Activated CD8-positive, alpha-beta memory T cell treated with anti-CD3 and anti-CD28 coated beads, Interleukin-2, amount 10 ng/mL, durations not matched to agents 7 days and 5 days (primary cell): ENCODE results near the gene NTPCR. TPM values are rescaled to one million over a fixed set of nuclear protein-coding genes. Genes with fewer than 3 reads are reported as not detected.
"Not testable (repeated sequence)": the region's sequence is repeated elsewhere in the genome, so short reads cannot be mapped to it uniquely, and the experiment has no call there.

Experiments used
- ATAC-seq: fragments of 150-1000 bp; cut with Tn5 transposase; one replicate; pipeline ENCODE4 v1.10.0; 2021; ENCODE audit warnings: moderate library complexity
- CTCF ChIA-PET: fragments of 350-600 bp; sonication (Branson Sonifier 250); formaldehyde crosslinking; loops from one replicate; lab custom pipeline; 2021; ENCODE audit warnings: antibody characterized with exemption; lab: Charles Lee
- DNase-seq: peaks from one replicate; pipeline ENCODE4 v3.0.0-alpha.2; 2020
- H3K27ac Mint-ChIP-seq: one replicate; pipeline ENCODE4 v1.8.0; 2021; ENCODE audit warnings: mild to moderate bottlenecking, mixed read lengths
- H3K27me3 Mint-ChIP-seq: one replicate; pipeline ENCODE4 v1.8.0; 2021; ENCODE audit warnings: mixed read lengths
- H3K36me3 Mint-ChIP-seq: one replicate; pipeline ENCODE4 v1.8.0; 2021; ENCODE audit warnings: mild to moderate bottlenecking, mixed read lengths
- H3K4me1 Mint-ChIP-seq: one replicate; pipeline ENCODE4 v1.8.0; 2021; ENCODE audit warnings: mixed read lengths
- H3K4me3 Mint-ChIP-seq: one replicate; pipeline ENCODE4 v1.8.0; 2021; ENCODE audit warnings: mild to moderate bottlenecking, moderate library complexity, mixed read lengths
- H3K9me3 Mint-ChIP-seq: one replicate; pipeline ENCODE4 v1.8.0; 2022; ENCODE audit warnings: low read depth, mixed read lengths
- total RNA-seq, 2 experiments: library from RNA; stranded (reverse); gene quantifications; one replicate each; pipeline ENCODE4 v1.2.3, GENCODE V29; 2021

NTPCR gene
- total RNA-seq, 2 experiments from 2014 or later: 27.2 to 27.5 TPM

GRCh38 chr1:232999956-233000625 is 49.7 kb downstream of the NTPCR start:
- H3K36me3 Mint-ChIP-seq: peaks cover 46% of the 10 kb centered on the region
- peaks cover 2% of the 10 kb centered on the region for H3K9me3 Mint-ChIP-seq
- CTCF ChIA-PET: interaction anchor here (1.3 kb wide), 1 partner anchor 13 kb away, joined by 3 read pairs; no protein-coding TSS in a partner anchor
- no peaks in the 10 kb centered on the region for H3K4me1 Mint-ChIP-seq
- no peak overlapping the region for H3K4me3 Mint-ChIP-seq
- H3K27me3 Mint-ChIP-seq: no peaks in the 10 kb centered on the region
- ATAC-seq (no peak), DNase-seq (no peak)
- no peak overlapping the region for H3K27ac Mint-ChIP-seq

DNA sequence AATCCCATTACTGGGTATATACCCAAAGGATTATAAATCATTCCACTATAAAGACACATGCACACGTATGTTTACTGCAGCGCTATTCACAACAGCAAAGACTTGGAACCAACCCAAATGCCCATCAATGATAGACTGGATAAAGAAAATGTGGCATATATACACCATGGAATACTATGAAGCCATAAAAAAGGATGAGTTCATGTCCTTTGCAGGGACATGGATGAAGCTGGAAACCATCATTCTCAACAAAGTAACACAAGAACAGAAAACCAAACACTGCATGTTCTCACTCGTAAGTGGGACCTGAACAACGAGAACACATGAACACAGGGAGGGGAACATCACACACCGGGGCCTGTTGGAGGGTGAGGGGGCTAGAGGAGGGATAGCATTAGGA is 53.2 kb downstream of the NTPCR start:
- CTCF ChIA-PET, DNase-seq, H3K27me3 Mint-ChIP-seq, H3K9me3 Mint-ChIP-seq, H3K4me1 Mint-ChIP-seq, H3K4me3 Mint-ChIP-seq, H3K27ac Mint-ChIP-seq, ATAC-seq: not testable (repeated sequence)
- peaks cover 21% of the 10 kb centered on the region for H3K36me3 Mint-ChIP-seq

DNA sequence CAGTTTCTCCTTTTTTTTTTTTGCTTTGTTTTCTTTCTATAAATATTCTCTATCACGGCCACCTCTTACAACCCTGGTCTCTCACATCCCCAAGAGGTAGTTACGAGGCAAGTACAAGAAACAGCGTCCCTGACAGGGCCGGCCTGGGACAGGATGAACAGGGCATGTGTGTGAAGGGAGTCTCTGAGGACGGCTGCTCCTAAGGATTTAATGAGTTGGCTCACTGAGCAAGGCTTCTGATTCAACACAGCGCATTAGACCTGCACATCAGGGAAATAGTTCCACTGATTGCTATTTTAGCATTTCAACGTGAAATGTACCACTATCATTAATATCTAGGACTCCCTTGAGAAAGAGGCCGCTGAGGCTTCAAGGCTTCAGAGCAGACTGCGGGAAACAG is 54.0 kb downstream of the NTPCR start:
- peaks cover 19% of the 10 kb centered on the region for H3K36me3 Mint-ChIP-seq

GRCh38 chr1:233005156-233005555 is 54.7 kb downstream of the NTPCR start:
- H3K36me3 Mint-ChIP-seq: peaks cover 12% of the 10 kb centered on the region
- H3K27ac Mint-ChIP-seq: no peak overlapping the region
- no peak for ATAC-seq
- H3K27me3 Mint-ChIP-seq: no peaks in the 10 kb centered on the region
- peaks cover 2% of the 10 kb centered on the region for H3K9me3 Mint-ChIP-seq
- CTCF ChIA-PET: no interaction called here
- no peak for DNase-seq
- H3K4me1 Mint-ChIP-seq: no peaks in the 10 kb centered on the region
- no peak overlapping the region for H3K4me3 Mint-ChIP-seq

More for the DNA sequence above, 54.0 kb downstream of the NTPCR start:
- Mint-ChIP-seq H3K9me3 (peaks cover 2% of the 10 kb centered on the region), H3K4me3 (no peak overlapping the region), H3K4me1 (no peaks in the 10 kb centered on the region), H3K27me3 (no peaks in the 10 kb centered on the region), H3K27ac (no peak overlapping the region)
- ATAC-seq: no peak
- no peak for DNase-seq
- CTCF ChIA-PET: no interaction called here

DNA sequence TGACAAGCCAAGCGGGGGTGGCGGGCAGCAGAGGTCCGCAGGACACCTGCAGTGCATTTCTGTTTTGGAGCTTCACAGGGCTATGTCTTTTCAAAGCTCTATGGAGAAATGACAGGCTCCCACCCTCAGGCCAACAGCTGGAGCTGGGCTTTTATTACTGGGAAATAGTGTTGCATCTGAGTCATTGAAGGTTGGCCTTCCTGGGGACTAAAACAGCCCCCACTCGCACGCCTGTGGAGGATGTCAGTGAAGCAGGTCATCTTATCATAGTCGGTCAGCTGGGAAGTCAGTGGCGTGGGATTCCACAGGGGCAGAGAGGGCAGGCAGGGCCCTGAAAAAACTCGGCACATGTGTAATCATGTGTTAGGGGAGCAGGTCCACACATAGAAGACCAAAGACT is 55.3 kb downstream of the NTPCR start:
- peaks cover 2% of the 10 kb centered on the region for H3K9me3 Mint-ChIP-seq
- peaks cover 8% of the 10 kb centered on the region for H3K36me3 Mint-ChIP-seq
- no peaks in the 10 kb centered on the region for H3K27me3 Mint-ChIP-seq
- H3K4me3 Mint-ChIP-seq: no peak overlapping the region
- peaks cover 2% of the 10 kb centered on the region for H3K4me1 Mint-ChIP-seq
- DNase-seq (no peak), ATAC-seq (no peak)
- CTCF ChIA-PET: no interaction called here
- no peak overlapping the region for H3K27ac Mint-ChIP-seq

GRCh38 chr1:233006108-233006507 is 55.7 kb downstream of the NTPCR start:
- no peak for DNase-seq
- ATAC-seq: no peak
- Mint-ChIP-seq H3K9me3 (peaks cover 2% of the 10 kb centered on the region), H3K4me1 (peaks cover 2% of the 10 kb centered on the region), H3K27ac (no peak overlapping the region), H3K36me3 (peaks cover 7% of the 10 kb centered on the region), H3K4me3 (no peak overlapping the region), H3K27me3 (no peaks in the 10 kb centered on the region)
- CTCF ChIA-PET: no interaction called here

DNA sequence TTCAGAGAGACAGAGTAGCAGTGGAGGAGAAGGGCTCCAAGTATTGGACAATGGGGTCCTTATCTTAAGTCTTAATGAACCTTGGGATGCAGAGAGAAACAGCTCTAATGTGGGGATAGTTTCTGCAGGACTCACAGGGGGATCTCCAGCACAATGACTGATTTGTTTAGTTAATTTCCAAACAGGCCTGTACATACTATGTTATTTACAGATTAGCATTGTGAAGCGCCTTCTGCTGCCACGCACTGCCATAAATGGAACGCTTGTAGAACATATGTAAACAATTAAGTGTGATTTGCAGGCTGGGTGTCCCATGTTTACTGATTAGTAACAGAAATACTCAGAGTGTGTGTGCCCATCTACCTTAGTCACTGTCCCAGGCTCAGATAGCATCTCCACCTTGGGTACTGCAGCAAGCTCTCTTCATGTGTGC is 56.1 kb downstream of the NTPCR start:
- H3K27ac Mint-ChIP-seq: no peak overlapping the region
- DNase-seq (no peak), ATAC-seq (no peak)
- peaks cover 2% of the 10 kb centered on the region for H3K4me1 Mint-ChIP-seq
- CTCF ChIA-PET: no interaction called here
- H3K27me3 Mint-ChIP-seq: no peaks in the 10 kb centered on the region
- H3K9me3 Mint-ChIP-seq: peaks cover 2% of the 10 kb centered on the region
- peaks cover 7% of the 10 kb centered on the region for H3K36me3 Mint-ChIP-seq
- H3K4me3 Mint-ChIP-seq: no peak overlapping the region

- CTCF ChIA-PET: no interaction called here
- ATAC-seq: no peak
- Mint-ChIP-seq H3K4me1 (peaks cover 4% of the 10 kb centered on the region), H3K36me3 (peaks cover 12% of the 10 kb centered on the region), H3K9me3 (no peaks in the 10 kb centered on the region), H3K4me3 (no peak overlapping the region), H3K27ac (no peak overlapping the region), H3K27me3 (no peaks in the 10 kb centered on the region)
- no peak for DNase-seq
These were observed 59.7 kb downstream of the NTPCR start for GRCh38 chr1:233010146-233010545.

DNA sequence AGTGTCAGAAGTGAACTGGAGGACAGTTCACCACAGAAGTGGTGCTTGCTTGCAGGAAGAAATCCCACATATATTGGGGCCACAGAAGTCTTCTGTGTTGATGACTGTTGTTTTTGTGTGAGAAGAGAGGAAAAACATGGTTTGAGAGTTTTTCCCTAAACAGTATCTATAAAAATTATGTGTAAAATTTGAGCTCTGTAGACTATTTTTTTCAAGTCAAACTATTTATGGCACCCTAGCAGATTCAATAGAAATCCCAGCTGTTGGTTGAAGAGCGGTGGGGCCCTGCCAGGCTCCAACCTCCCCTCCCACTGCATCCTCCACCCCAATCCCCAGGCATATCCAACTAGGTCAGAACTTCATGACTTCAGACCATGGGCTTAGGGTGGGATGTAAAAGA is 61.6 kb downstream of the NTPCR start:
- CTCF ChIA-PET: interaction anchor here (0.6 kb wide), 1 partner anchor 195 kb away, joined by 3 read pairs; no protein-coding TSS in a partner anchor
- Mint-ChIP-seq H3K9me3 (no peaks in the 10 kb centered on the region), H3K4me3 (no peak overlapping the region), H3K27ac (no peak overlapping the region), H3K27me3 (no peaks in the 10 kb centered on the region), H3K36me3 (peaks cover 14% of the 10 kb centered on the region), H3K4me1 (peaks cover 15% of the 10 kb centered on the region)
- ATAC-seq: no peak
- DNase-seq: no peak

- Mint-ChIP-seq H3K27me3 (no peaks in the 10 kb centered on the region), H3K36me3 (peaks cover 15% of the 10 kb centered on the region), H3K9me3 (no peaks in the 10 kb centered on the region), H3K4me3 (no peak overlapping the region), H3K4me1 (peaks cover 13% of the 10 kb centered on the region), H3K27ac (no peak overlapping the region)
- CTCF ChIA-PET: no interaction called here
- no peak for DNase-seq
- no peak for ATAC-seq
These were observed 65.6 kb downstream of the NTPCR start for GRCh38 chr1:233015965-233016364.

DNA sequence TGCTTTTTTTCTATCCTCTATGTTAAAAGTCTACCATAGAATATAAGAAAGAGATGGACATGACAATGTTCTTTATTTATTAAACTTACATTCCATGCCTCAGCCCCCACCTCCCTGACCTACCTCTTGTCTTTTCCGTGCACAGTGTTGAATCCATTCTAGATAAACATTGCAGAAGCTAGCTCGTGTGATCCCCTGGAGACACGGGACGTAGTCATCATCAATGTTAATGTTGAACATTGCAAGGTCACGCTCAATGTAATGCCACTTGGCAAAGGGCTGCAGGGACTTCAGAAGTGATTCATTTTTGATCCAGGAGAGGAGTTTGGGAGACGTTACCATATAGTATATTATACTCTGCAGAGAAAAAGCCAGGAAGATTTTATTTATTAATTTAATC is 66.4 kb downstream of the NTPCR start:
- Mint-ChIP-seq H3K27ac (no peak overlapping the region), H3K9me3 (no peaks in the 10 kb centered on the region), H3K4me3 (no peak overlapping the region), H3K4me1 (peaks cover 12% of the 10 kb centered on the region), H3K36me3 (peaks cover 15% of the 10 kb centered on the region), H3K27me3 (no peaks in the 10 kb centered on the region)
- DNase-seq (no peak), ATAC-seq (no peak)
- CTCF ChIA-PET: no interaction called here

GRCh38 chr1:233019083-233019482 is 68.7 kb downstream of the NTPCR start:
- DNase-seq: no peak
- Mint-ChIP-seq H3K36me3 (peaks cover 6% of the 10 kb centered on the region), H3K27me3 (no peaks in the 10 kb centered on the region), H3K4me3 (no peak overlapping the region), H3K27ac (no peak overlapping the region), H3K9me3 (no peaks in the 10 kb centered on the region), H3K4me1 (peaks cover 10% of the 10 kb centered on the region)
- CTCF ChIA-PET: no interaction called here
- ATAC-seq: no peak

DNA sequence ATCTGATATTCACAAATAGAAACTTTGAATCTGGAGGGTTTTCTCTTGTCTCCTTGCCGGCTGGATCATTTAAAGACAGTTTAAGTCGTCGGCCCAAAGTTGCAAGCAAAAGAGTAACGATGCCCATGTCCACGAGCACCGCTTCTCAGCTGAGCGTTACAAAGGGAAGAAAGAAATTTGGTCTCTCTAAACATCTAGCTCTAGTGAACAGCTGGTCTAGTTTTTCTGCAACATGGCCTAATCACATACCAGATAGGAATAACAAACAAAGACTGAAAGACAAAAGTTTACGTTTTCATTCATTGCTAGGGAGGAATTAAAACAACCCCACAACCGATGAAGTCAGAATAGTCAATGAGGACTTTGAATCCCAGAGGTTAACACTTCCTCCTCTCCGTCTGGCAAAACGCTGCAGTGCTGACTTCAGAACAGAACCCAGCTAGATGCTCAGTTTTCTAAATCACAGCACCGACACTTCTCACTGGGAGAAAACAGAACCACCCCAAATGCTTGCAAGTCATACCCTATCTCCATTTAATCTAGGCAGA is 69.4 kb downstream of the NTPCR start:
- DNase-seq (no peak), ATAC-seq (no peak)
- Mint-ChIP-seq H3K9me3 (no peaks in the 10 kb centered on the region), H3K27ac (no peak overlapping the region), H3K4me1 (peaks cover 10% of the 10 kb centered on the region), H3K36me3 (peaks cover 3% of the 10 kb centered on the region), H3K27me3 (no peaks in the 10 kb centered on the region), H3K4me3 (no peak overlapping the region)
- CTCF ChIA-PET: no interaction called here

DNA sequence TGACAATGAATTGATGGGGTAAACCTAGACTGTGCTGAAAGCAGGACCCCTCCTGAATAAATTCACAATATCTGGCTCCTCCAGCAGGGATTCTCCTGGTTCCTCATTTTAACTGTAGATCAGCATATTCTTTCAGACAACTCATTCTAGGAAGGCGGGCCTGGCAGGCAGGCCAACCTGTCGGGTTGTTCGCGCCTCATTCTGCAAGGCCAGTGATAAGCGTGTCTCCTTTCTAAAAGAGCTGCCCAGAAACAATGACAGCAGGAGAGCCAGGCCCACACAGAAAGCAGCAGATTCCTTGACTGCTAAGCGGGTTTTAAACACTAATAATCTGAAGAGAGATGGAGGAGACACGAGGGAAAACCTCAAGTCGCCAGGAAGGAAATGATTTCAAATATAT is 70.0 kb downstream of the NTPCR start:
- CTCF ChIA-PET: no interaction called here
- H3K27me3 Mint-ChIP-seq: no peaks in the 10 kb centered on the region
- H3K9me3 Mint-ChIP-seq: no peaks in the 10 kb centered on the region
- peaks cover 3% of the 10 kb centered on the region for H3K36me3 Mint-ChIP-seq
- no peak overlapping the region for H3K27ac Mint-ChIP-seq
- DNase-seq: no peak
- H3K4me3 Mint-ChIP-seq: no peak overlapping the region
- ATAC-seq: no peak
- peaks cover 10% of the 10 kb centered on the region for H3K4me1 Mint-ChIP-seq
